OCI-LY3 (cell line): ENCODE results near the gene ACAN.

ENCODE experiments used
- EZH2phosphoT487 ChIP-seq: fragments of 200-600 bp; shearing (Covaris generic); IDR thresholded peaks from 2 replicates; pipeline ENCODE4 v1.6.1; 2018; ENCODE audit warnings: antibody characterized with exemption, mixed run types, low read depth
- TF ChIP-seq, protein P1 (sequence below): fragments of 200-600, 300-600 bp; sonication (generic); IDR thresholded peaks from 2 replicates; pipeline ENCODE4 v1.5.1; 2014; ENCODE audit warnings: antibody characterized with exemption, low read length, low read depth

- TF ChIP-seq, protein P1, sequence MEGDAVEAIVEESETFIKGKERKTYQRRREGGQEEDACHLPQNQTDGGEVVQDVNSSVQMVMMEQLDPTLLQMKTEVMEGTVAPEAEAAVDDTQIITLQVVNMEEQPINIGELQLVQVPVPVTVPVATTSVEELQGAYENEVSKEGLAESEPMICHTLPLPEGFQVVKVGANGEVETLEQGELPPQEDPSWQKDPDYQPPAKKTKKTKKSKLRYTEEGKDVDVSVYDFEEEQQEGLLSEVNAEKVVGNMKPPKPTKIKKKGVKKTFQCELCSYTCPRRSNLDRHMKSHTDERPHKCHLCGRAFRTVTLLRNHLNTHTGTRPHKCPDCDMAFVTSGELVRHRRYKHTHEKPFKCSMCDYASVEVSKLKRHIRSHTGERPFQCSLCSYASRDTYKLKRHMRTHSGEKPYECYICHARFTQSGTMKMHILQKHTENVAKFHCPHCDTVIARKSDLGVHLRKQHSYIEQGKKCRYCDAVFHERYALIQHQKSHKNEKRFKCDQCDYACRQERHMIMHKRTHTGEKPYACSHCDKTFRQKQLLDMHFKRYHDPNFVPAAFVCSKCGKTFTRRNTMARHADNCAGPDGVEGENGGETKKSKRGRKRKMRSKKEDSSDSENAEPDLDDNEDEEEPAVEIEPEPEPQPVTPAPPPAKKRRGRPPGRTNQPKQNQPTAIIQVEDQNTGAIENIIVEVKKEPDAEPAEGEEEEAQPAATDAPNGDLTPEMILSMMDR, result no peak
- no peak for TF ChIP-seq EZH2phosphoT487
These were observed 816 bp upstream of the ACAN start for GRCh38 chr15:88802250-88802990.
